Lower lobe of right lung (tissue), 2 donors: ENCODE measurements around the gene OLFML3. TPM values are rescaled to one million over a fixed set of nuclear protein-coding genes. Genes with fewer than 3 reads are reported as not detected.

Experiments used
- ATAC-seq, 2 donors: fragments of 200-7000 bp; cut with Tn5 transposase; one replicate each; pipeline ENCODE4 v1.9.1; 2020 to 2022; ENCODE audit warnings: mild to moderate bottlenecking in 2 of 2, moderate library complexity in 2 of 2
- DNase-seq: peaks from one replicate; pipeline ENCODE4 v3.0.0-alpha.2; 2020
- H3K27ac ChIP-seq: fragments of 200-600 bp; one replicate; pipeline ENCODE4 v1.8.0; 2022
- H3K27me3 ChIP-seq: fragments of 200-600 bp; one replicate; pipeline ENCODE4 v1.8.0; 2022; ENCODE audit warnings: low read depth
- H3K36me3 ChIP-seq: fragments of 200-600 bp; one replicate; pipeline ENCODE4 v1.8.0; 2022; ENCODE audit warnings: mild to moderate bottlenecking
- H3K4me1 ChIP-seq: fragments of 200-600 bp; one replicate; pipeline ENCODE4 v1.8.0; 2022
- H3K4me3 ChIP-seq: fragments of 200-600 bp; one replicate; pipeline ENCODE4 v1.8.0; 2022; ENCODE audit warnings: mild to moderate bottlenecking
- H3K9me3 ChIP-seq: fragments of 200-600 bp; one replicate; pipeline ENCODE4 v1.8.0; 2022
- intact Hi-C: fragments of 100-400 bp; cut with DNase I; formaldehyde crosslinking; loops from one replicate; pipeline ENCODE4 v1.11.0; 2022
- total RNA-seq: library from RNA; stranded (reverse); fragmentation: NEBNext Ultra II Directional; extraction: Animal tissue kit (Norgen Biotek cat#: 25700); gene quantifications from one replicate; pipeline ENCODE4 v1.2.1, GENCODE V29; 2021
- TF ChIP-seq, protein P1 (sequence below): fragments of 200-600 bp; IDR thresholded peaks from one replicate; pipeline ENCODE4 v1.8.0; 2022; ENCODE audit warnings: antibody characterized with exemption, mild to moderate bottlenecking
- donor health status: DM: no; HTN: yes; CAD: no; lungs with severe emphysema.

Gene OLFML3
- total RNA-seq, 1 donor from 2014 or later: 38.9 TPM

DNA sequence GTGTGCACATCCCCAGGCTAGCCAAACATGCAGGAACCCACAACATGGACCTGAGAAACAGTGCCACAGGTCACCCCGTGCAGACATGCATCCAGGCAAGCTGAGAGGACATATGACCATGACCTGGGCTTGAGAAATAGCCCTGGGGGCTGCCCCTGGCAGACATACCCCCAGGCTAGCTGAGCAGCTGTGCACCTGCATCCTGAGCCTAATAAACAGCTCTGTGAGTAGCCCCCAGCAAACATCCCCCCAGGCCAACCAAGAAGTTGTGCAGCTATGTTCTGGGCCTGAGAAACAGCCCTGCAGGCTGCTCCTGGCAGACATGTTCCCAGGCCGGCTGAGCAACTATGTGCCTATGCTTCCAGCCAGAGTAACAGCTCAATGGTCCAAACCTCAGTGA is 14.5 kb downstream of the OLFML3 start:
- Histone ChIP-seq H3K27me3 (no peaks in the 10 kb centered on the region), H3K27ac (no peak overlapping the region), H3K4me3 (no peak overlapping the region), H3K9me3 (peaks cover 15% of the 10 kb centered on the region), H3K4me1 (no peaks in the 10 kb centered on the region), H3K36me3 (no peaks in the 10 kb centered on the region)
- intact Hi-C loops: no loop called here
- no peak for ATAC-seq
- DNase-seq: no peak
- TF ChIP-seq, protein P1, sequence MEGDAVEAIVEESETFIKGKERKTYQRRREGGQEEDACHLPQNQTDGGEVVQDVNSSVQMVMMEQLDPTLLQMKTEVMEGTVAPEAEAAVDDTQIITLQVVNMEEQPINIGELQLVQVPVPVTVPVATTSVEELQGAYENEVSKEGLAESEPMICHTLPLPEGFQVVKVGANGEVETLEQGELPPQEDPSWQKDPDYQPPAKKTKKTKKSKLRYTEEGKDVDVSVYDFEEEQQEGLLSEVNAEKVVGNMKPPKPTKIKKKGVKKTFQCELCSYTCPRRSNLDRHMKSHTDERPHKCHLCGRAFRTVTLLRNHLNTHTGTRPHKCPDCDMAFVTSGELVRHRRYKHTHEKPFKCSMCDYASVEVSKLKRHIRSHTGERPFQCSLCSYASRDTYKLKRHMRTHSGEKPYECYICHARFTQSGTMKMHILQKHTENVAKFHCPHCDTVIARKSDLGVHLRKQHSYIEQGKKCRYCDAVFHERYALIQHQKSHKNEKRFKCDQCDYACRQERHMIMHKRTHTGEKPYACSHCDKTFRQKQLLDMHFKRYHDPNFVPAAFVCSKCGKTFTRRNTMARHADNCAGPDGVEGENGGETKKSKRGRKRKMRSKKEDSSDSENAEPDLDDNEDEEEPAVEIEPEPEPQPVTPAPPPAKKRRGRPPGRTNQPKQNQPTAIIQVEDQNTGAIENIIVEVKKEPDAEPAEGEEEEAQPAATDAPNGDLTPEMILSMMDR: no peak

DNA sequence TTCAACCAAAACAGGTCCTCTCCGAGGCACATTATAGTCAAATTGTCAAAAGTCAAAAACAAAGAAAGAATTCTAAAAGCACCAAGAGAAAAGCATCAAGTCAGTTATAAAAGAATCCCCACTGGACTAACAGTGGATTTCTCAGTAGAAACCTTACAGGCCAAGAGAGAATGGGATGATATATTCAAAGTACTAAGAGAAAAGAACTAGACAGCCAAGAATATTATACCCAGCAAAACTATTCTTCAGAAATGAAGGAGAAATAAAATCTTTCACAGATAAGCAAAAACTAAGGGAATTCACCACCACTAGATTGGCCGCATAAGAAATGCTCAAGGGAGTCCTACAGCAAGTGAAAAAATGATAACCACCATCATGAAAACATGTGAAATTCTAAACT is 16.1 kb downstream of the OLFML3 start:
- DNase-seq (no peak), ATAC-seq (no peak)
- Histone ChIP-seq H3K9me3 (peaks cover 15% of the 10 kb centered on the region), H3K4me3 (no peak overlapping the region), H3K4me1 (no peaks in the 10 kb centered on the region), H3K27ac (no peak overlapping the region), H3K36me3 (no peaks in the 10 kb centered on the region), H3K27me3 (no peaks in the 10 kb centered on the region)
- TF ChIP-seq, protein P1: no peak
- intact Hi-C loops: no loop called here

DNA sequence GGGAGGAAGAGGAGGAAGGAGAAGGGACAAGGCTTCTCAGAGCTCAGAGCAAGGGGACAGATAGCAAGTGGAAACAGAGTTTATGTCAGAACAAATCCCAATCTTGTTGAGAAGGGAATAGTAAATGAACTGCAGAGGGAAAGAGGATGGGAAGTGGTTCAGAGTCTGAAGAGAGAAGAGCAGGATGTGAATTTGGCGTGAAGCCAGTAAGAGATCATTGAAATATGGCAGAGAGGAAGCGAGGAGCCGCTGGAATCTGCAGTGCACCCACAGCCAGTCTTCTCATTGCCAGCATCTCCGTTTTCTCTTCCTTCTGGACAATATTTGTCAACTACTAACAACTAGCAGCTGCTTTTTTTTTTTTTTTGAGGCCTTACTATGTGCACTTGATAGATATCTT is 19.1 kb downstream of the OLFML3 start:
- TF ChIP-seq, protein P1: no peak
- Histone ChIP-seq H3K27me3 (no peaks in the 10 kb centered on the region), H3K9me3 (peaks cover 15% of the 10 kb centered on the region), H3K4me1 (no peaks in the 10 kb centered on the region), H3K4me3 (no peak overlapping the region), H3K27ac (no peak overlapping the region), H3K36me3 (no peaks in the 10 kb centered on the region)
- ATAC-seq: no peak
- intact Hi-C loops: no loop called here
- DNase-seq: no peak

DNA sequence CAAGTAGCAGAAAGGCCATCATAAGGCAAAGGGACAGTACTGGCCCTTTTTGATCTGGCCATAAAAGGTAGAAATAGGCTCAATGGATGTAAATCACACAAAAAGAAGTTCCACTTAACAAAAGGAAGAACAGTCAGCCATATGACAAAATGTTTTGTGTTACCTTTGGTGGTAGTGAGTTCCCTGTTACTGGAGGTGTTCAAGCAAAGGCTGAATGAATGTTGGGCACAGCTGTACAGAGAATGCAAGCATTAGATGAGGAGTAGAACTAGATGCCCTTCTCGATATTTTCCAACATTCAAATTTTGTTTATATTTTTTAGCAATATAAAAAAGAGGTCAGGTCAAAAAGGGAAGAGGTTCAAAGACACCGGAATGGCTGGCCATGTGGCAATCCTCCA is 20.0 kb downstream of the OLFML3 start:
- Histone ChIP-seq H3K9me3 (peaks cover 15% of the 10 kb centered on the region), H3K4me1 (no peaks in the 10 kb centered on the region), H3K36me3 (no peaks in the 10 kb centered on the region), H3K4me3 (no peak overlapping the region), H3K27me3 (no peaks in the 10 kb centered on the region), H3K27ac (no peak overlapping the region)
- DNase-seq (no peak), ATAC-seq (no peak)
- TF ChIP-seq, protein P1: no peak
- intact Hi-C loops: no loop called here

DNA sequence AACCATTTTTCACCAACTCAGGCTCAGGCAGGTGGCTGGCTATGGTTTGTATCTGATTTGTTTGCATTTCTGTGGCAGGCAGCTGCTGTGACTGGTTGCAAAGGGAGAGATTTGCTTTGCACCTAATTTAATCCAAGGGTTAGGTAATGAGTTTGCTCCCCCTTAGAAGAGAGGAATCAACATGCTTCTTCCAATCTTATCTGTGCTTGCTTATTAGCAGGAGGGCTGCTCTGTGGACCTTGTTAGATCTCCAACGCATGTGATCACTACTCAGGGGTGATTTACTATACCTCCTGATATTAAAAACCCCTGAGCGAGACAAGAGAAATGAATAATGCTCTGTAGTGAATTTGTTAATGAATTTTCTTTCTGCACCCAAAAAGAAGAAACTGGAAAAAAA is 20.5 kb downstream of the OLFML3 start:
- Histone ChIP-seq H3K27me3 (no peaks in the 10 kb centered on the region), H3K9me3 (peaks cover 13% of the 10 kb centered on the region), H3K27ac (no peak overlapping the region), H3K36me3 (no peaks in the 10 kb centered on the region), H3K4me3 (no peak overlapping the region), H3K4me1 (no peaks in the 10 kb centered on the region)
- TF ChIP-seq, protein P1: no peak
- intact Hi-C loops: no loop called here
- DNase-seq: no peak
- no peak for ATAC-seq

DNA sequence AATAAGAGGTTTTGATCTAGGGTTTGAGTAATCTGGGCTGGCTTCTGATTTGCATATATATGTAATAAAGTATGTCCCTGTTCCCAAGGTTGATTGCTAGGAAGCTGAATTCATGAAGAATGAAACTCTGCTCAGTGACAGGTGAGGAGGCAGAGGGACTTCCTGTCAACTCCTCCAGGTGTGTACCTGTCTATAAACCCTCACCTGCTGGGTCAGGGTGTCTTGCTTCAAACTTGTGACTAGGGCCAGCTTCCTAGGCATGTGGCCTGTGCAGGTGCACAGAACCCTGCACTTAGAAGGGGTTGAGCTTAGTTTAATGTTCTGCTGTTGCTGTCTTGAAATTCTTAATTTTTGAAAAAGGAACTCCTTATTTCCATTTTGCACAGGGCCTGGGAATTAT is 21.1 kb downstream of the OLFML3 start:
- Histone ChIP-seq H3K4me3 (no peak overlapping the region), H3K4me1 (no peaks in the 10 kb centered on the region), H3K36me3 (no peaks in the 10 kb centered on the region), H3K27ac (no peak overlapping the region), H3K27me3 (no peaks in the 10 kb centered on the region), H3K9me3 (peaks cover 7% of the 10 kb centered on the region)
- intact Hi-C loops: no loop called here
- DNase-seq: no peak
- TF ChIP-seq, protein P1: no peak
- ATAC-seq: no peak
